ENCODE results near the gene CEP131.

Gene CEP131

GRCh38 chr17:81260641-81261040 lies 37.9 kb upstream of the CEP131 start:
- Histone ChIP-seq H3K27me3 (ENCODE audit: insufficient read depth, poor library complexity, severe bottlenecking) (no peaks in the 10 kb centered on the region), H3K27ac (replicated peaks) (no peak overlapping the region), H3K4me3 (replicated peaks; ENCODE audit: insufficient read depth, low read length) (no peak overlapping the region)
- no peak for DNase-seq (ENCODE audit: low read depth in 1 of 2, low spot score in 1 of 2)
- TF ChIP-seq GABPA (IDR thresholded peaks at IDR 0.05; ENCODE audit: low read depth) (no peak), SPI1 (IDR thresholded peaks at IDR 0.05; ENCODE audit: borderline replicate concordance, low read depth) (no peak), POLR2AphosphoS5 (IDR thresholded peaks at IDR 0.05; ENCODE audit: low read depth) (no peak)
- TF ChIP-seq, protein P1, sequence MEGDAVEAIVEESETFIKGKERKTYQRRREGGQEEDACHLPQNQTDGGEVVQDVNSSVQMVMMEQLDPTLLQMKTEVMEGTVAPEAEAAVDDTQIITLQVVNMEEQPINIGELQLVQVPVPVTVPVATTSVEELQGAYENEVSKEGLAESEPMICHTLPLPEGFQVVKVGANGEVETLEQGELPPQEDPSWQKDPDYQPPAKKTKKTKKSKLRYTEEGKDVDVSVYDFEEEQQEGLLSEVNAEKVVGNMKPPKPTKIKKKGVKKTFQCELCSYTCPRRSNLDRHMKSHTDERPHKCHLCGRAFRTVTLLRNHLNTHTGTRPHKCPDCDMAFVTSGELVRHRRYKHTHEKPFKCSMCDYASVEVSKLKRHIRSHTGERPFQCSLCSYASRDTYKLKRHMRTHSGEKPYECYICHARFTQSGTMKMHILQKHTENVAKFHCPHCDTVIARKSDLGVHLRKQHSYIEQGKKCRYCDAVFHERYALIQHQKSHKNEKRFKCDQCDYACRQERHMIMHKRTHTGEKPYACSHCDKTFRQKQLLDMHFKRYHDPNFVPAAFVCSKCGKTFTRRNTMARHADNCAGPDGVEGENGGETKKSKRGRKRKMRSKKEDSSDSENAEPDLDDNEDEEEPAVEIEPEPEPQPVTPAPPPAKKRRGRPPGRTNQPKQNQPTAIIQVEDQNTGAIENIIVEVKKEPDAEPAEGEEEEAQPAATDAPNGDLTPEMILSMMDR (IDR thresholded peaks at IDR 0.05; ENCODE audit: insufficient read depth, low read length) = no peak
- TF ChIP-seq, protein P2, sequence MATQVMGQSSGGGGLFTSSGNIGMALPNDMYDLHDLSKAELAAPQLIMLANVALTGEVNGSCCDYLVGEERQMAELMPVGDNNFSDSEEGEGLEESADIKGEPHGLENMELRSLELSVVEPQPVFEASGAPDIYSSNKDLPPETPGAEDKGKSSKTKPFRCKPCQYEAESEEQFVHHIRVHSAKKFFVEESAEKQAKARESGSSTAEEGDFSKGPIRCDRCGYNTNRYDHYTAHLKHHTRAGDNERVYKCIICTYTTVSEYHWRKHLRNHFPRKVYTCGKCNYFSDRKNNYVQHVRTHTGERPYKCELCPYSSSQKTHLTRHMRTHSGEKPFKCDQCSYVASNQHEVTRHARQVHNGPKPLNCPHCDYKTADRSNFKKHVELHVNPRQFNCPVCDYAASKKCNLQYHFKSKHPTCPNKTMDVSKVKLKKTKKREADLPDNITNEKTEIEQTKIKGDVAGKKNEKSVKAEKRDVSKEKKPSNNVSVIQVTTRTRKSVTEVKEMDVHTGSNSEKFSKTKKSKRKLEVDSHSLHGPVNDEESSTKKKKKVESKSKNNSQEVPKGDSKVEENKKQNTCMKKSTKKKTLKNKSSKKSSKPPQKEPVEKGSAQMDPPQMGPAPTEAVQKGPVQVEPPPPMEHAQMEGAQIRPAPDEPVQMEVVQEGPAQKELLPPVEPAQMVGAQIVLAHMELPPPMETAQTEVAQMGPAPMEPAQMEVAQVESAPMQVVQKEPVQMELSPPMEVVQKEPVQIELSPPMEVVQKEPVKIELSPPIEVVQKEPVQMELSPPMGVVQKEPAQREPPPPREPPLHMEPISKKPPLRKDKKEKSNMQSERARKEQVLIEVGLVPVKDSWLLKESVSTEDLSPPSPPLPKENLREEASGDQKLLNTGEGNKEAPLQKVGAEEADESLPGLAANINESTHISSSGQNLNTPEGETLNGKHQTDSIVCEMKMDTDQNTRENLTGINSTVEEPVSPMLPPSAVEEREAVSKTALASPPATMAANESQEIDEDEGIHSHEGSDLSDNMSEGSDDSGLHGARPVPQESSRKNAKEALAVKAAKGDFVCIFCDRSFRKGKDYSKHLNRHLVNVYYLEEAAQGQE (IDR thresholded peaks at IDR 0.05; ENCODE audit: insufficient replicate concordance, low read depth) = no peak

DNA sequence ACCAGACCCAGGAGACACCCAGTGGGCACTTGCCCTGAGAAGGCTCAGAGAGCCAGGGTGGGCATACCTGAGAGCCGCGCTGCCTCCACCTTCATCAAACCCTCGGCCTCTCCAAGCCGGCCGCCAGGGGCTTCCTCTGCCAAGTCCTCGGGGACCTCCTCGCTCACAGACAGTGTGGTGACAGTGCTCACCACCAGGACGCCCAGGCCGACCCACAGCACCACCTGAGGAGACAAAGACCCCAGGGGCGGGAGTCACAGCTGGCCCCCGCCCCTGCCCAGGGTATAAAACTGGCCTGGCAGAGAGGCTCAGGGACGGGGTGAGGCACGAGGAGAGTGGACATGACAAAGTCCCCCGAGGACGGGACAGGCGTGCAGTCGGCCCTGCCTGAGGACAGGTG lies 37.4 kb upstream of the CEP131 start:
- Histone ChIP-seq H3K27me3 (ENCODE audit: insufficient read depth, poor library complexity, severe bottlenecking) (no peaks in the 10 kb centered on the region), H3K4me3 (replicated peaks; ENCODE audit: insufficient read depth, low read length) (no peak overlapping the region), H3K27ac (replicated peaks) (no peak overlapping the region)
- no peak for DNase-seq (ENCODE audit: low read depth in 1 of 2, low spot score in 1 of 2)
- TF ChIP-seq, protein P2 (IDR thresholded peaks at IDR 0.05; ENCODE audit: insufficient replicate concordance, low read depth) = no peak
- TF ChIP-seq, protein P1 (IDR thresholded peaks at IDR 0.05; ENCODE audit: insufficient read depth, low read length) = no peak
- no peak for TF ChIP-seq POLR2AphosphoS5 (IDR thresholded peaks at IDR 0.05; ENCODE audit: low read depth)
- no peak for TF ChIP-seq GABPA (IDR thresholded peaks at IDR 0.05; ENCODE audit: low read depth)
- TF ChIP-seq SPI1 (IDR thresholded peaks at IDR 0.05; ENCODE audit: borderline replicate concordance, low read depth) = no peak

DNA sequence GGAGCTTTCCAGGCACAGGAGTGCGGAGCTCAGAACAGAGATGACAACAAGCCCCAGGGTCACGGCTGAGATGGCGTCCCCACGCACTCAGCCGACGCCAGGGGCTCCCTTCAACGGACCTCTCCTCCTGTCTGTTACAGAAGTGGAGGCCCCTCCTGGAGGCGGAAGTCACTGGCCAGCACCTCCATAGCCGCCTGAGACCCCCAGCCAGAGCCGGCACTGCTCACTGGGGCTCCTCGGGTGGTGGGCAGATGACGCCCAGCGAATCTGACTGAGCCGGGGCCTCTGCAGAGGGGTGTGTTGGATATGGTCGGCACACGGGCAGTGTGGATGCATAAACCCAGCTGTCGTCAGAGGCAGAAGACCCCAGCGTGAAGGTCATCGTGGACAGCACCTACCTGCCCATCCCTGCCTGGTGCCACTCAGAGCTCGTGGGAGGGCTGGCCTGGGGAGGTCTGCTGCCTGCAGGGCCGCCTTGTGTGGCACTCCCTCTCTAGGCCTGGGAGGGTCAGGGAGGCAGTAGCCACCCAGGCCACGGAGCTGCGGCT lies 36.4 kb upstream of the CEP131 start:
- no peak overlapping the region for H3K4me3 ChIP-seq (replicated peaks; ENCODE audit: insufficient read depth, low read length)
- H3K27me3 ChIP-seq (ENCODE audit: insufficient read depth, poor library complexity, severe bottlenecking) = no peaks in the 10 kb centered on the region
- DNase-seq (ENCODE audit: low read depth in 1 of 2, low spot score in 1 of 2) = no peak
- no peak overlapping the region for H3K27ac ChIP-seq (replicated peaks)
- no peak for TF ChIP-seq POLR2AphosphoS5 (IDR thresholded peaks at IDR 0.05; ENCODE audit: low read depth)
- TF ChIP-seq GABPA (IDR thresholded peaks at IDR 0.05; ENCODE audit: low read depth) = no peak
- TF ChIP-seq, protein P2 (IDR thresholded peaks at IDR 0.05; ENCODE audit: insufficient replicate concordance, low read depth) = no peak
- TF ChIP-seq, protein P1 (IDR thresholded peaks at IDR 0.05; ENCODE audit: insufficient read depth, low read length) = no peak
- TF ChIP-seq SPI1 (IDR thresholded peaks at IDR 0.05; ENCODE audit: borderline replicate concordance, low read depth) = no peak

All from HL-60 (cell line).